Kidney tubule cell (primary cell): ENCODE measurements around the gene FLT3.
"Not testable (repeated sequence)": the region's sequence is repeated elsewhere in the genome, so short reads cannot be mapped to it uniquely, and the experiment has no call there.

Source experiments
- DNase-seq: peaks from one replicate; pipeline ENCODE4 v3.0.0-alpha.2; 2018; ENCODE audit warnings: low spot score

Gene FLT3

GRCh38 chr13:27971776-27972477, 128.4 kb downstream of the FLT3 start:
- no peak for DNase-seq

DNA sequence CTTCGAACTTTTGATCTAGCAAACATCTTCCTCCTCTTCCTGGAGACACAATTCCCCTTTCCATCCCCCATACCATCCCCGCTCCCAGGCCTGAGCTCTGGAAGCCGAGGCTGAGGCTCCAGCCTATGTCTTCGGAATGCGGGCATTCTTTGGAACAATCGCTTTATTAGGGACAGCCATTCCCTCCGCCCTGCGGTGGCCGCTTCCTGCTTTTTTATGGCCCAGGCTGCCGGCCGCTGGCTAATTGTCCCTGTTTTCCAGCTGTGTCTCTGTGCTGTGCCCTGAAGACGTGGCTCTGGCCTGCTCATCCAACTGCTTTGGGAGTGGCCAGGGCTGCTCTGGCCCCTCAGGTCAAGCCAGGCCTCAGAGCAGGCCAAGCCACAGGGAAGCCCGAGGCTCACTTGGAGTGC, 129.1 kb downstream of the FLT3 start:
- DNase-seq: no peak

- DNase-seq: no peak
Measured at GRCh38 chr13:27970382-27971235, 129.8 kb downstream of the FLT3 start.

DNA sequence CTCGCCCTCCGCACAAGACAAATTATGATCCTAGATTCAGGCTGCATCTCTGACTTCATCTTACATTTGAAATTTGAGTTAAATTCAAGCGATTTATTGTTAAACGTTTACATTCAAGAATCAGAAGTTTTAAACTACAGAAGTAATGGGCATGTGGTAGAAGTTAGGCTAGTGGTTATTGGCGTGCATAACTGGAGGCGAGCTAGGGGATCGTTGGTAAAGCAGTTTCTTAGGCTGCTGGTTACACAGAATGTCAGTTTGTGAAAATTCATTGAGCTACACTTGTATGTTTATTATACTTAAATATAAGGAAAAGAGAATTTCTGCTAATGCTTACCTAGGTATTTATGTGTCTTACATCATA, 130.5 kb downstream of the FLT3 start:
- DNase-seq: no peak

DNA sequence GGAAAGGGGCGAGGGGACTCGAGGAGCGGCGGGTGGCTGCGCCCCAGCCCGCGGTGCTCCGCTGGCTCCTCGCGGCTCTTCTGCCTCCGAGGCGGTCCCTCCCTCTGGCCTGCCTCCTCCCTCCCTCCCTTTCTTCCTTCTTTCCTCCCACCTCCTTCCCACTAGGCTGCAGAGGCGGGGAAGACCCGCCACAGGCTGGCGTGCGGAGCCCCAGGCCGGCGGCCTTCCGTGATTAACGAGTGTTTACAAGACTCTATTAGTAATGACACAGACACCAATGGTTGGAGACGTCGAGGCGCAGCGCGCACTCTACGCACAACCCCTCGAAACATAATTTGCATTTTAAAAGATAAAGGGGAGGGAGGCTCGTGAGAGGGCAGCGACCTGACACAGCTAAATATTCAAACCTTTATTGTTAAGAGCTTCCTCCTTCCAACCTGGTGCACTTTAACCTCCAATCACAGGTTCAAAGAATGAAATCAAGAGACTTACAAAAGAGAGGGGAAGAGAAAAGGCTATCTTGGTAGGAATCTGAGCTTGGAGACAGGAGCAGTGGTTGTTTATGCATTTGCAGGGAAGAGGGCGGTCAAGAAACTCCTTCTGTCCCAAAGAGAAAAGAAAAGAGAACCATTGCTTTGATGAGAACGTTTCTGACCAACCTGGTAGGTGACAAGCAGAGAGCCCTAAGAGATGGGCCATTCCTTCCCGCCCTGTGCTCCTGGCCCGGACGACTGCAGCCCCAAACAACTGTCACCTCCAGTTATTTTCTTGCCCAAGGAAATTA, 131.1 kb downstream of the FLT3 start, which contains the start of gene CDX2:
Gene CDX2 (minus strand): TSS at position 234 of the 784 bp plus-strand sequence. CDS start 309 bp downstream, outside the sequence.
- DNase-seq: no peak

DNA sequence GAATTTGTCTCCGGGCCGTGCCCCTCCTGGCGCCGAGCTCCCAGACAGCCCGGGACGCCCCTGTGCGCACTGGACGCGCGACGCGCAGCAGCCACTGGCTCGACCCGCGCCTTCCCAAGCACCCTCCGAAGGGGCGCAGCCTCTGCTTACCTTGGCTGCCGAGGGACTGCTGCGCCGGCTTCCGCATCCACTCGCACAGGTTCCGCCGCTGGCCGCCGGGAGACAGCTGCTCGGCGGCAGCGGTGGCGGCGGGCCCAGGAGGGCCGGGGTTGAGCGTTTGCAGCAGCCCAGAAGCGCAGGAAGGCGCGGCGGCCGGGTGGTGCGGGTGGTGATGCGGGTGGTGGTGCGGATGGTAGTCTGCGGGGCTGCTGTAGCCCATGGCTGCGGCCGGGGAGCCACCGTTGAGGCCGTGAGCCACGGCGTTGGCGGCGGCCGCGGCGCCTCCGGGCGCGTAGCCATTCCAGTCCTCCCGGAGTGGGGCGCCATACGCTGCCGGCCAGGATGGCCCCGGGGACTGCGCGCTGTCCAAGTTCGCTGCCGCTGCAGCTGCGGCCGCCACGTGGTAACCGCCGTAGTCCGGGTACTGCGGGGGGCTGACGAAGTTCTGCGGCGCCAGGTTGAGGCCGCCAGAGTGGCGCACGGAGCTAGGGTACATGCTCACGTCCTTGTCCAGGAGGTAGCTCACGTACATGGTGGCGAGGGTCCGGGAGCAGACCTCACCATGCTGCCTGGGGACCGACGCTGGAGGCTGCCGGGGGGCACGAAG, 131.9 kb downstream of the FLT3 start:
- no peak for DNase-seq

DNA sequence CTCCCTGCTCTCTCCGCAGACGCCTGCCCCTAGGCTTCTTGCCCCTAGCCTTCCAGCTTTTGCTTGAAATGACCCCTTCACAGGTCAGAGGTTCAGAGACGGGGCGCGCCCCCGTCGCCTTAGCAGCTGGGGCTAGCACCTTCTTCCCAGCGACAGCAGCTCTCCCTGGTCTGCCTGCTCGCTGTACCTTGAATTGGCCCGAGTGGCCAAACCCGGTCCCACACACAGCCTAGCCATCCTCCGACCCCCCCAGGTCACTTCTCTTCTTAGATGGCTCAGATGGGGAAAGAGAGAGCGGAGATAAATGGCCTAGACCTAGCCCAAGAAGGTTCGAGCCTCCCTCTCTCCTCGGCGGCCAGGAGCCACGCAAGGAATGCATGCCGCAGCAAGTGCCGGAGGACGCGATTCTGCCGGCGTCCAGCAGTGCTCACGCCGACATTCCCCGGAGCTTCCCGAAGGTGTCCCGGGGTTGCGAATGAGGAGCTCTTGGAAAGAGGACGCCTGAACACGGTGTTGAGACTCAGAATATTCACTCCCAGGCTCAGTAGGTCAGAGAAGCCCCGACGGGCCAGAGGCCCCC, 132.6 kb downstream of the FLT3 start:
- DNase-seq: no peak

GRCh38 chr13:27967203-27967735, 133.1 kb downstream of the FLT3 start:
- DNase-seq: no peak

DNA sequence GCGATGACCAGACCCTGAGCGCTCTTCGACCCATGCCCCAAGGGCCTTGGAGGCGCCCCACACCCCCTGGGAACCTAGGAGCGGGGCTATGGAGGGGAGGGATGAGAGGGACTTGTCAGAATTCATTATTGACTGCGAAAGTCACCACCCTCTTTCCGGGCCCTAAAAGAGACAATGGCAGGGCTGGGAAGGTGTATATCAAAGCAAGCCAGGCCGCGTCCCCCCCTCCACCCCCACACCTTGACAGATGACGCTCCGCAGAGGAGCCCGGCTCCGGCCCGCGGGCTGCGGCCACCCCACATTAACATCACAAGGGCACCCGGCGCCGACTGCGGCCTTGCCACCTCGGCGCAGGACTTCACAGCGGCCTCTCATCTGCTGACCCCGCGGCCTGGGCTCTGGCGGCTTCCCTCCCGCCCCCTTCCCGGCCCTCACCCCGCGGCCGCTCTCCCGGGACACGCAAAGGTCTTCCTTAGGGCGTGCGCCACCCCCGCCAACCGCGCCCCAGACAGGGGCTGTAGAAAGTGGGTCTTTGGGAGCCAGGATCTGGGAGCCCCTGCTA, 133.7 kb downstream of the FLT3 start:
- no peak for DNase-seq

DNA sequence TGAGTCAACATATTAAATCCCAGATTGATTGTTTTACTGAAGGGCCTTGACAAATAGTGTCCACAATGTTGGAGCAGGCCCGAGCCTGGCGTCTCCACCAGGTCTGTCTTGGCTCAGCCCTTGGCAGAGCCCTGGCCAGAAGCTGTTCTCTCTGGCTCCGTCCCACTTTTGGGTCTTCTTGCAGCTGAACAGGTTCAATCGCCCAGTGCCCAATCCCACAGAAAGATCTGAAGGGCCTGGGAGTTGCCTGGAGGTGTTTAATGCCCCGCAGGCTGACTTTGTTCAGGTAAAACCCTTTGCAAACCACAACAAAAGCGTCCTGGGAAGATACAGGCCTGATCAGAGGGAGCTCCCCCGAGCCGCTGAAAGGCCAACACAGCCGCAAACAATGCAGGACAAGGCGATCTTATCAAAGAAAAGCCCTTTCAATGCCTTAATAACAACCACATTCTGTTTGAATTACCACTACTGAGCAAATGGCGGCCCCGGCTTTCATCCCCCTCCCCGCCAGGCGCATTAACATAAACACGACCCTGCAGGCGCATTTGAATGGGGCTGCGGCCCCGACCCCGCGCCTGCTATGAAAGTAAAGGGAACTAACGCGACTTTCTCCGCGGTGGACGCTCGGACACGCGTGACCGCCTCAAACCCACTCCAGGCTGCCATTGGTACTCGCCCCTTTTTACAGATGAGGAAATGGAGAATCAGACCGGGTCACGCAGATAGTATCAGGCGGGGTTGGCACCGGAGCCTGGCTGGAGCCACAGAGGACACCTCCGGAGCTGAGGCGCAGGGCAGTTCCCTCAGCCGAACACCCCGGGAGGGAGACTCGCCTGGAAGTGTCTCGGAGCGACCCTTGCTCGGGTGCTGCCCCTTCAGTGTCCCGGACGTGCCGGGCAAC, 134.4 kb downstream of the FLT3 start:
- DNase-seq: no peak

- DNase-seq: no peak
Measured at GRCh38 chr13:27965343-27965739, 135.0 kb downstream of the FLT3 start.

DNA sequence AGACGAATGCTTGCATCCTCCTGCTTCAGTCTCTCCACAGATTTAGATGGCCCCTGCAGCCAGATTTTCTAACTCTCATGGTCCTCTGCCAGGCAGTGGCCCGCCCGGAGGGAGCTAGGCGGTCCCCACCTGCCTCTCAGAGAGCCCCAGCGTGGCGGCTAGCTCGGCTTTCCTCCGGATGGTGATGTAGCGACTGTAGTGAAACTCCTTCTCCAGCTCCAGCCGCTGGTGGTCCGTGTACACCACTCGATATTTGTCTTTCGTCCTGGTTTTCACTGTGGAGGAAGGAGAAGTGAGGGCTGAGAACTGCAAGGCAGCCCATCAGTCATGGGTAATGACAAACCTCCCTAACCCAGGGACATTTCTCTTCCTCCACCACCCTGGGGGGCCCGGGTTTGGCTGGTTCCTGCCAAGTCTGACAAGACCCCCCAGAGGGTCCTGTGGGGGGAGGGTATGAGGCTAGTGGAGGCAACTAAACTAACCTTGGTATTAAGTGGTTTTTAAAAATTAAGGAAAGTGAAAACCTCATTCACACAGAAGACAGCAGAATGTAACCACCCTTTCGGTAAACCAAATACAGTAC, 135.5 kb downstream of the FLT3 start:
- DNase-seq: no peak

- not testable (repeated sequence) for DNase-seq
Measured at GRCh38 chr13:27964206-27964605, 136.2 kb downstream of the FLT3 start.

GRCh38 chr13:27963491-27963890, 136.9 kb downstream of the FLT3 start:
- DNase-seq: no peak

GRCh38 chr13:27962982-27963381, 137.4 kb downstream of the FLT3 start:
- no peak for DNase-seq

GRCh38 chr13:27962128-27962841, 138.1 kb downstream of the FLT3 start:
- no peak for DNase-seq

DNA sequence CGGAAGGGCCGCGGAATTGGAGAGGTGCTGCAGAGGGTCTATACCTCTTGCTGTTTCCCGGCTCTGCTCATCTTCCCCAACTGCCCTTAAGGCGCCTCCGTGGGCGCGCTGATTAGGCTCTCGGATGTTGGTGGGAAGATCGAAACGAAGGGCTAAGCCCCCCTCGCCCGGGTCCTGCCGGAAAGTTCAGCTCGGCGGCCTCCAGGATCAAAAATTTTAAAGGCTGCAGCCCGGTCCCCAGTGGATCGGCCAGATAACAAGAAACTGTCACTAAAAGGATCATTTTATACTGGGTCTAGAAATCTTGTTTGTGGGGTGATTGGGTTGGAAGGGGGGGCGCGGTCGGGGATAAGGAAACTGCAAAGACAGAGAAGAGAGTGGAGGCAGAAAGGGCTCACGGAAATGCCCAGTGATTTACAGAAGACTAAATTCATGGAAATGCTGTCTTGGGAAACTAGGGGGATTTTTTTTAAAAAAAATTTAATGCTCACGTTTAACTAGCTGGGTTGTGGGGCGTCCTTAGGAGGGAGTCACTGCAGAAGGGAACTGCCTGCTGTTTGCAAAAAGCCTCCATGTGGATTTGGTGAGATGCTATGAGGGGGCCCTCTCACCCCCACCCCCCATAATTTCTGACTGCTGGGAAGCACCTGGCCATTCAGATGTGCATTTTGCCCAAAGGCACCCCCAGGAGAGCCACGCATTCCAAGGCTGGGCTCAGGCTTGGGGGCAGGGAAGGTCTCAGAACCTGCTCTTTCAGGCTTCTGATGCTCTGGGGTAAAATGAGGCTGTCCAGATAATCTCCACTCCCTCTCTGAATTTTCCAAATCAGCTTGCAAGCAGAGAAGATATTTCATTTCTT, 138.9 kb downstream of the FLT3 start:
- DNase-seq: no peak
